ENCODE data around the gene DIS3L2.

DNA sequence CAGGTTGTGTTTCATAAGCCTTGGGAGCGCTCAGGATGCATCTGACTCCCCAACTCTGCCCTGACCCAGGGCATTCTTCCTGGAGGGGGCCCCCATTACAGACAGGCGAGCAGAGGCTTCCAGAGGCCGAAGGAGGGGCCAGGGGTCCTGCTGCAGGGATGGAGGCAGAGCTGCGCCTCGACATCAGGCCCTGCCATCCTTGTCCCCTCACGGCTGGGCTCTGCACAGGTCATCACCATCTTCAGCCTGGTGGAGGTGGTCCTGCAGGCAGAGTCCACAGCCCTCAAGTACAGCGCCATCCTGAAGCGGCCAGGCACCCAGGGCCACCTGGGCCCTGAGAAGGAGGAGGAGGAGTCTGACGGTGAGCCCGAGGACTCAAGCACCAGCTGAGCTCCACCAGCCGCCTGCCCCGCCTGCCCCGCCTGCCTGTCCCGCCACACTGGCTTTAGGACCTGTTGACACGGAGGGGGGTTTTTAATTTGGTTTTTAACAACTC is 374.8 kb downstream of the DIS3L2 start:
- TF ChIP-seq EZH2 (IDR thresholded peaks at IDR 0.05; ENCODE audit: low read depth) (no peak), CTCF (conservative IDR thresholded peaks at IDR 0.05) (no peak)
